H1 (cell line): Measurements from ENCODE around the gene LTBP1. TPM values are rescaled to one million over a fixed set of nuclear protein-coding genes. Genes with fewer than 3 reads are reported as not detected.

ENCODE experiments used
- CTCF ChIA-PET: fragments of 300-600 bp; sonication (Branson Sonifier 250); formaldehyde crosslinking; loops from one replicate; lab custom pipeline; 2021; ENCODE audit not compliant: partially characterized antibody; lab: Charles Lee
- POLR2A ChIA-PET: fragments of 300-600 bp; sonication (Branson Sonifier 250); formaldehyde crosslinking; loops from one replicate; lab custom pipeline; 2021; ENCODE audit warnings: inconsistent platforms; ENCODE audit not compliant: partially characterized antibody; lab: Charles Lee
- DNase-seq, 2 experiments: peaks; one replicate each; pipeline versions ENCODE4 v3.0.0 to v3.0.0-alpha.2; 2010 to 2022; ENCODE audit warnings: low spot score in 2 of 2, low read depth in 1 of 2, mixed read lengths in 1 of 2
- FAIRE-seq: peaks from 2 replicates; lab custom pipeline; 2011; peaks lifted over from hg19 to GRCh38; lab: Jason Lieb, UNC
- H2AFZ ChIP-seq: 2 replicates; pipeline ENCODE4 v1.8.1; 2012; ENCODE audit warnings: low read length, inconsistent platforms
- H2AK5ac ChIP-seq: 2 replicates; pipeline ENCODE4 v1.6.1; 2013; ENCODE audit warnings: low read depth, low read length
- H2BK120ac ChIP-seq: replicated peaks from 2 replicates; pipeline ENCODE3; 2013; ENCODE audit warnings: low read depth, low read length, inconsistent platforms
- H2BK12ac ChIP-seq: 2 replicates; pipeline ENCODE4 v1.6.1; 2013; ENCODE audit warnings: low read depth, low read length
- H2BK15ac ChIP-seq: 2 replicates; pipeline ENCODE4 v1.6.1; 2013; ENCODE audit warnings: low read length
- H2BK20ac ChIP-seq: 2 replicates; pipeline ENCODE4 v1.6.1; 2013; ENCODE audit warnings: low read length
- H2BK5ac ChIP-seq: 2 replicates; pipeline ENCODE4 v1.6.1; 2013; ENCODE audit warnings: low read depth, low read length
- H3K14ac ChIP-seq: 2 replicates; pipeline ENCODE4 v1.6.1; 2013; ENCODE audit warnings: inconsistent platforms; ENCODE audit not compliant: insufficient read length
- H3K18ac ChIP-seq: 2 replicates; pipeline ENCODE4 v1.6.1; 2013; ENCODE audit warnings: low read length; ENCODE audit errors: extremely low read depth
- H3K23ac ChIP-seq: 2 replicates; pipeline ENCODE4 v1.6.1; 2013; ENCODE audit warnings: inconsistent platforms; ENCODE audit not compliant: insufficient read length
- H3K23me2 ChIP-seq: 2 replicates; pipeline ENCODE4 v1.6.1; 2013; ENCODE audit warnings: low read depth, low read length
- H3K27ac ChIP-seq: 2 replicates; pipeline ENCODE4 v1.6.1; 2011; ENCODE audit warnings: low read depth, low read length, inconsistent platforms
- H3K27me3 ChIP-seq, 4 experiments: replicated peaks in 1 of 4; 1 replicate in 1 of 4; 2 replicates in 3 of 4; pipeline versions ENCODE4 v1.6.1 to v1.8.1; 2011 to 2013; ENCODE audit warnings: low read length in 3 of 4, mild to moderate bottlenecking in 3 of 4, inconsistent platforms in 2 of 4, mixed read lengths in 2 of 4, moderate library complexity in 1 of 4; ENCODE audit not compliant: control insufficient read depth in 3 of 4, insufficient read depth in 3 of 4; ENCODE audit errors: extremely low read depth in 1 of 4
- H3K36me3 ChIP-seq, 4 experiments: 2 replicates each; pipeline versions ENCODE4 v1.6.1 to v1.8.1; 2011 to 2013; ENCODE audit warnings: mild to moderate bottlenecking in 4 of 4, low read length in 3 of 4, moderate library complexity in 2 of 4, control low read depth in 1 of 4, inconsistent platforms in 1 of 4; ENCODE audit not compliant: insufficient read depth in 4 of 4, control insufficient read depth in 2 of 4
- H3K4ac ChIP-seq: replicated peaks from 2 replicates; pipeline ENCODE3; 2013; ENCODE audit warnings: low read length, low read depth, mixed read lengths, inconsistent platforms; ENCODE audit not compliant: insufficient read length
- H3K4me1 ChIP-seq, 4 experiments: replicated peaks in 1 of 4; 1 replicate in 1 of 4; 2 replicates in 3 of 4; pipeline versions ENCODE4 v1.6.1 to v1.8.1; 2011 to 2013; ENCODE audit warnings: low read length in 3 of 4, inconsistent platforms in 2 of 4, mixed read lengths in 1 of 4; ENCODE audit not compliant: insufficient read depth in 4 of 4, control insufficient read depth in 3 of 4
- H3K4me2 ChIP-seq, 2 experiments: 2 replicates each; pipeline versions ENCODE4 v1.6.1 to v1.8.1; 2011 to 2013; ENCODE audit warnings: low read depth in 2 of 2, low read length in 2 of 2, control low read depth in 1 of 2, inconsistent platforms in 1 of 2, mild to moderate bottlenecking in 1 of 2; ENCODE audit not compliant: insufficient read depth in 1 of 2
- H3K4me3 ChIP-seq, 4 experiments: fragments of 200-600, 300-600 bp in 1 of 4; sonication (generic), shearing (Covaris generic), sonication (Bioruptor Twin) in 1 of 4; 2 replicates each; pipeline versions ENCODE4 v1.5.1 to v1.8.1; 2011 to 2016; ENCODE audit warnings: low read length in 4 of 4, low read depth in 3 of 4, control low read depth in 2 of 4, inconsistent platforms in 2 of 4, mild to moderate bottlenecking in 2 of 4, mixed read lengths in 1 of 4, moderate library complexity in 1 of 4; ENCODE audit not compliant: insufficient read depth in 2 of 4; ENCODE audit errors: extremely low read depth in 1 of 4
- H3K56ac ChIP-seq: replicated peaks from 2 replicates; pipeline ENCODE3; 2013; ENCODE audit warnings: low read depth, mild to moderate bottlenecking, mixed read lengths, low read length, inconsistent platforms; ENCODE audit not compliant: insufficient read length
- H3K79me1 ChIP-seq: 2 replicates; pipeline ENCODE4 v1.6.1; 2013; ENCODE audit warnings: low read depth, low read length, control low read depth
- H3K79me2 ChIP-seq, 2 experiments: 2 replicates each; pipeline versions ENCODE4 v1.6.1 to v1.8.1; 2012 to 2013; ENCODE audit warnings: low read length in 2 of 2, mild to moderate bottlenecking in 2 of 2, inconsistent platforms in 1 of 2; ENCODE audit not compliant: insufficient read depth in 2 of 2, control insufficient read depth in 1 of 2
- H3K9ac ChIP-seq, 4 experiments: replicated peaks in 1 of 4; 1 replicate in 1 of 4; 2 replicates in 3 of 4; pipeline versions ENCODE4 v1.6.1 to v1.8.1; 2011 to 2013; ENCODE audit warnings: low read depth in 3 of 4, low read length in 3 of 4, control low read depth in 2 of 4, mild to moderate bottlenecking in 2 of 4, moderate library complexity in 2 of 4, inconsistent platforms in 1 of 4; ENCODE audit errors: extremely low read depth in 1 of 4
- H3K9me3 ChIP-seq, 2 experiments: 2 replicates each; pipeline versions ENCODE4 v1.6.1 to v1.8.1; 2012 to 2013; ENCODE audit warnings: mild to moderate bottlenecking in 2 of 2, moderate library complexity in 2 of 2, control low read depth in 1 of 2, inconsistent platforms in 1 of 2, low read depth in 1 of 2, low read length in 1 of 2, mixed read lengths in 1 of 2; ENCODE audit not compliant: insufficient read depth in 2 of 2
- H4K20me1 ChIP-seq, 2 experiments: replicated peaks in 1 of 2; 2 replicates each; pipeline versions ENCODE3 to v1.8.1; 2011 to 2013; ENCODE audit warnings: inconsistent platforms in 2 of 2, low read length in 2 of 2, mild to moderate bottlenecking in 1 of 2; ENCODE audit not compliant: insufficient read depth in 2 of 2, control insufficient read depth in 1 of 2
- H4K5ac ChIP-seq: 2 replicates; pipeline ENCODE4 v1.6.1; 2013; ENCODE audit warnings: low read length, low read depth, mixed read lengths, inconsistent platforms; ENCODE audit not compliant: insufficient read length
- H4K8ac ChIP-seq: 2 replicates; pipeline ENCODE4 v1.8.0; 2013; ENCODE audit warnings: mild to moderate bottlenecking, moderate library complexity, low read length, inconsistent platforms; ENCODE audit not compliant: insufficient read depth; ENCODE audit errors: extremely low read depth
- H4K91ac ChIP-seq: replicated peaks from 2 replicates; pipeline ENCODE3; 2013; ENCODE audit warnings: low read length, mixed read lengths, inconsistent platforms; ENCODE audit not compliant: insufficient read length
- JUN ChIP-seq: IDR thresholded peaks from 2 replicates; pipeline ENCODE4 v1.6.1; 2011; ENCODE audit warnings: low read depth, mild to moderate bottlenecking, improper control_type of control experiment, low read length
- KDM5A ChIP-seq: fragments of 200-600 bp; IDR thresholded peaks from 2 replicates; pipeline ENCODE4 v1.7.1; 2012; ENCODE audit warnings: mild to moderate bottlenecking, low read length, inconsistent platforms, mixed read lengths
- POLR2A ChIP-seq, 2 experiments: IDR thresholded peaks; 1 replicate in 1 of 2; 2 replicates in 1 of 2; pipeline ENCODE4 v1.6.1; 2011; ENCODE audit warnings: low read depth in 2 of 2, low read length in 2 of 2, mild to moderate bottlenecking in 2 of 2; ENCODE audit errors: control extremely low read depth in 1 of 2
- WGBS, 2 experiments: shearing (Covaris generic) in 1 of 2; methylation state at CpG; one replicate each; pipeline versions ENCODE4 v1.1.6 to v1.1.7; 2013 to 2015; ENCODE audit warnings: low lambda C conversion rate in 2 of 2, mixed read lengths in 2 of 2, inconsistent platforms in 1 of 2, low coverage in 1 of 2, missing lambda C conversion rate in 1 of 2; ENCODE audit not compliant: insufficient replicate concordance in 2 of 2, insufficient coverage in 1 of 2, insufficient read length in 1 of 2; ENCODE audit errors: extremely low coverage in 1 of 2, missing lambda C conversion rate in 1 of 2; 5-methylcytosine and 5-hydroxymethylcytosine counted together
- polyA plus RNA-seq, 7 experiments: library from polyadenylated mRNA; depleted of rRNA in 3 of 7; stranded (reverse) in 5 of 7; unstranded in 2 of 7; fragments of >200 nt in 5 of 7; fragments of 200-250 nt in 2 of 7; gene quantifications; 1 replicate in 5 of 7; 2 replicates in 1 of 7; 4 replicates in 1 of 7; pipeline versions ENCODE4 v1.2.1 to v1.2.3, GENCODE V29; 2011 to 2013; ENCODE audit warnings: missing spikeins in 2 of 7, mixed read lengths in 2 of 7
- total RNA-seq: library from RNA; stranded (reverse); fragmentation: NEBNext Ultra II Directional; extraction: Animal tissue kit (Norgen Biotek cat#: 25700); gene quantifications from 2 replicates; pipeline ENCODE4 v1.2.1, GENCODE V29; 2021

LTBP1 gene
- total and polyA plus RNA-seq, 2 of the 8 experiments (the other 6 are each of a cell fraction or from before 2014, with no cell fraction given): 15.4 to 24.7 TPM

DNA sequence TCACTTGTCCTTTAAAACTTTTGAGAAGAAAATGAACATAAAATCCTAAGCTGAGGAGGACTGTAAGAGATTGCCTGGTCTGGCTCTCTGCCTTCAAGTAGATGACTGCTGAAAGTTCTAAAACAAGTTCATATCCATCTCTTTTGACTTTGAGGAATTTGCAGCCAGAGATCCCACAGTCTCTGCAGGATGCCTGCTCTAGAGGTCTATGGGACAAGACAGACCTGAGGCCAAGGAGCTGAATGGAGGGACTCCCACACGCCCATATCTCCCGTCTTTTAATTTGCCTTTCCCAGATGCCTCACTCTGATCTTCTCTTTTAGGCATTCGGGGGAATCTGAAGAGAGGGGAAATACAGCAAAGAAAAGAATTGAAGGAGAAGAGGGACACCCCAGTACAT is 273.8 kb downstream of the LTBP1 start:
- Histone ChIP-seq H3K56ac (no peak overlapping the region), H3K18ac (no peak overlapping the region), H3K14ac (no peak overlapping the region), H2BK12ac (no peak overlapping the region), H2AK5ac (no peak overlapping the region), H4K20me1 (no peaks in the 10 kb centered on the region), H3K27ac (no peak overlapping the region), H4K8ac (no peak overlapping the region), H3K23me2 (no peaks in the 10 kb centered on the region), H4K91ac (no peak overlapping the region), H4K5ac (no peak overlapping the region), H3K79me1 (no peaks in the 10 kb centered on the region), H2BK15ac (no peak overlapping the region), H3K23ac (no peak overlapping the region), H3K9ac (no peak overlapping the region), H3K79me2 (no peaks in the 10 kb centered on the region), H3K4me2 (no peak overlapping the region), H3K4ac (no peak overlapping the region), H3K36me3 (no peaks in the 10 kb centered on the region), H3K4me3 (no peak overlapping the region), H2BK120ac (no peak overlapping the region), H2BK20ac (no peak overlapping the region), H3K4me1 (peaks cover 0 to 2% (median 0%) of the 10 kb centered on the region in 4 experiments; a peak in 2 of 7 replicates), H2BK5ac (no peak overlapping the region), H2AFZ (no peak overlapping the region), H3K9me3 (no peaks in the 10 kb centered on the region), H3K27me3 (no peaks in the 10 kb centered on the region)
- no peak for FAIRE-seq
- DNase-seq: no peak
- WGBS, 2 experiments: 89% methylated on average over 3 of the region's 3 CpGs; no CpG with 5 or more reads in 1 of the 2 experiments
- TF ChIP-seq KDM5A (no peak), POLR2A (IDR thresholded peaks at IDR 0.05; ENCODE audit: control extremely low read depth in 1 of 2, low read depth in 2 of 2, low read length in 2 of 2) (no peak), JUN (no peak)
- CTCF ChIA-PET: no interaction called here
- POLR2A ChIA-PET: no interaction called here
